Cardiac muscle cell (in vitro differentiated cells and primary cell): ENCODE measurements around the gene CRMP1. TPM values are rescaled to one million over a fixed set of nuclear protein-coding genes. Genes with fewer than 3 reads are reported as not detected.

ENCODE experiments used
- DNase-seq, 2 donors: peaks; one replicate each; pipeline versions ENCODE4 v3.0.0 to v3.0.0-alpha.2; 2010 to 2017; ENCODE audit warnings: low read depth in 1 of 2, low spot score in 1 of 2
- H3K27ac ChIP-seq: fragments of 200-600 bp; sonication (generic); 2 replicates; pipeline ENCODE4 v1.5.1; 2016
- H3K27me3 ChIP-seq: fragments of 200-600 bp; sonication (generic); 2 replicates; pipeline ENCODE4 v1.6.0; 2016; ENCODE audit warnings: control low read depth
- H3K36me3 ChIP-seq: fragments of 200-600 bp; sonication (generic); 2 replicates; pipeline ENCODE4 v1.5.1; 2016; ENCODE audit warnings: control low read depth
- H3K4me1 ChIP-seq: fragments of 200-600 bp; sonication (generic); 2 replicates; pipeline ENCODE4 v1.8.1; 2017; ENCODE audit warnings: low read depth, mild to moderate bottlenecking, mixed run types
- H3K4me3 ChIP-seq: fragments of 200-600 bp; sonication (generic); 2 replicates; pipeline ENCODE4 v1.5.1; 2016; ENCODE audit warnings: mild to moderate bottlenecking
- H3K9me3 ChIP-seq: fragments of 200-600 bp; sonication (generic); 2 replicates; pipeline ENCODE4 v1.5.1; 2017; ENCODE audit warnings: low read depth, mild to moderate bottlenecking, control low read depth
- polyA plus RNA-seq: library from polyadenylated mRNA; unstranded; fragments of >200 nt; fragmentation: Nextera tagmentation; extraction: Ambion mirVana; gene quantifications from 2 replicates; pipeline ENCODE4 v1.2.1, GENCODE V29; 2016
- total RNA-seq: library from RNA; depleted of rRNA; stranded (reverse); fragments of >200 nt; gene quantifications from 2 replicates; pipeline ENCODE4 v1.2.3, GENCODE V29; 2016
- TF ChIP-seq, protein P1 (sequence below): IDR thresholded peaks from 2 replicates; pipeline ENCODE4 v1.5.1; 2012; ENCODE audit warnings: low read depth, mild to moderate bottlenecking, low read length

The CRMP1 gene
- total and polyA plus RNA-seq, 2 experiments from 2014 or later, result 7.7 to 9.4 TPM

DNA sequence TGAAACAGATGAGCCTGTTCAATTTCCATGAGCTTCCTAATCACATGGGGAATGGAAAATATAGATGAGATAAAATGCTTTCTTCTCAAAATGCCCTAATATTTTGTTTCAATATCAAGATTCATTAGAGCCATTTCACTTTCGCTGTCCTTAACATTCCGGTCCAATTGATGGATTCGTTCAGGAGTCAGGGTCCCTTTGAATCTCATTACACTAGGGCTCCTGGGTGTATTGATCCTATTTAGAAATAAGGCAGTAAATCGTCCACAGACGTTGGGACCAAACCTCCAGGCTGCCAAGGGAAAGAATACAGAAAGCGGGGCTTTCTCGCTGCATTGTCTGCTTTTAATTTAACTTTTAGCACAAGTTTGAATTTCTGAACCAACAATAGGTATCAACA is 20.6 kb upstream of the CRMP1 start:
- H3K27me3 ChIP-seq, result no peaks in the 10 kb centered on the region
- TF ChIP-seq, protein P1, sequence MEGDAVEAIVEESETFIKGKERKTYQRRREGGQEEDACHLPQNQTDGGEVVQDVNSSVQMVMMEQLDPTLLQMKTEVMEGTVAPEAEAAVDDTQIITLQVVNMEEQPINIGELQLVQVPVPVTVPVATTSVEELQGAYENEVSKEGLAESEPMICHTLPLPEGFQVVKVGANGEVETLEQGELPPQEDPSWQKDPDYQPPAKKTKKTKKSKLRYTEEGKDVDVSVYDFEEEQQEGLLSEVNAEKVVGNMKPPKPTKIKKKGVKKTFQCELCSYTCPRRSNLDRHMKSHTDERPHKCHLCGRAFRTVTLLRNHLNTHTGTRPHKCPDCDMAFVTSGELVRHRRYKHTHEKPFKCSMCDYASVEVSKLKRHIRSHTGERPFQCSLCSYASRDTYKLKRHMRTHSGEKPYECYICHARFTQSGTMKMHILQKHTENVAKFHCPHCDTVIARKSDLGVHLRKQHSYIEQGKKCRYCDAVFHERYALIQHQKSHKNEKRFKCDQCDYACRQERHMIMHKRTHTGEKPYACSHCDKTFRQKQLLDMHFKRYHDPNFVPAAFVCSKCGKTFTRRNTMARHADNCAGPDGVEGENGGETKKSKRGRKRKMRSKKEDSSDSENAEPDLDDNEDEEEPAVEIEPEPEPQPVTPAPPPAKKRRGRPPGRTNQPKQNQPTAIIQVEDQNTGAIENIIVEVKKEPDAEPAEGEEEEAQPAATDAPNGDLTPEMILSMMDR, result no peak
- H3K4me1 ChIP-seq, result no peaks in the 10 kb centered on the region
- no peak overlapping the region for H3K27ac ChIP-seq
- H3K9me3 ChIP-seq, result no peaks in the 10 kb centered on the region
- DNase-seq, result no peak
- H3K4me3 ChIP-seq, result no peak overlapping the region
- no peaks in the 10 kb centered on the region for H3K36me3 ChIP-seq

DNA sequence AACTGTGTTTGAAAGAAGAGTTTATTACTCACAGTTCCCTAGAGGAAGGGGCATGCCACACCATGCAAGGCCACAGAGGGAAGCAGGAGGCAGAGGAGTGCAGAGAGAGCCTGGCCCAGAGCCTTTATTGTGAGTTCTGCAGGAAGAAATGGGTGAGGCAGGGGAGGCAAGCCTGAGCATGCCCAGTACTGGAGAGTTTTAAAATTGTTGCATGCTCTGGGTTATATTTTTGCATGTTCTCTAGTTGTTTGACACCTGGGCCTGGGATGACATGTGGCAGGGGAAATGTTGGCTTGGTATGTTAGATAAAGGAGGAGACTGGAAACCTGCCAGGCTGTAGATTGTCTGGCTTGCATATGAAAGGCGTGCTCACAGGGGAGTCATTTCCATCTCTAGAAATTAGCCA is 19.7 kb upstream of the CRMP1 start:
- Histone ChIP-seq H3K27ac (no peak overlapping the region), H3K27me3 (no peaks in the 10 kb centered on the region), H3K9me3 (no peaks in the 10 kb centered on the region), H3K36me3 (no peaks in the 10 kb centered on the region), H3K4me3 (no peak overlapping the region), H3K4me1 (no peaks in the 10 kb centered on the region)
- DNase-seq, result no peak
- TF ChIP-seq, protein P1, result no peak

DNA sequence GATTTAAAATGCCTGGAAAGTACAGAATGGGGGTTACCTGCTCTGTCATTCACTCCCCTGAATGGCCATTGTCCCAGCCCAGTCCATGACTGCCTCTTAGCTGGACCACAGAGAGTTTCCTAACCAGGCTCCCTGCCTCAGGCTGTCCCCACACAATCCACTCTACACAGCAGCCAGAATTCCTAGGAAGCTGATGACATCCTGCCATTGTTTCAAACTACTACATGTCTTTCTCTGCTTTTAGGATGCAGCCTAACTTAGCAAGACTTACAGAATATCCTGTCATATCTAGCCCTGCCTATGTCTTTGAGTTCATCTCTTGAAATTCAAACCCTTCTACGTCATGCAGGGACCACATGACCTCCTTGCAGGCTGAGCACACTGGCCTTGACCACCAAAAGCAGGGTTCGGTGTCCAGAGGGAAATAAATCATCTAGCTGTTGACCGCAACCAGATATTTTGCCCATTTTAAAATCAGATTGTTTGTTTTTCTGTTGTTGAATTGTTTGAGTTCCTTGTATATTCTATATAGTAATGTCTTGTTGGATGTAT is 16.1 kb upstream of the CRMP1 start:
- no peak for DNase-seq
- TF ChIP-seq, protein P1, result no peak
- H3K27me3 ChIP-seq, result peaks cover 24% of the 10 kb centered on the region

DNA sequence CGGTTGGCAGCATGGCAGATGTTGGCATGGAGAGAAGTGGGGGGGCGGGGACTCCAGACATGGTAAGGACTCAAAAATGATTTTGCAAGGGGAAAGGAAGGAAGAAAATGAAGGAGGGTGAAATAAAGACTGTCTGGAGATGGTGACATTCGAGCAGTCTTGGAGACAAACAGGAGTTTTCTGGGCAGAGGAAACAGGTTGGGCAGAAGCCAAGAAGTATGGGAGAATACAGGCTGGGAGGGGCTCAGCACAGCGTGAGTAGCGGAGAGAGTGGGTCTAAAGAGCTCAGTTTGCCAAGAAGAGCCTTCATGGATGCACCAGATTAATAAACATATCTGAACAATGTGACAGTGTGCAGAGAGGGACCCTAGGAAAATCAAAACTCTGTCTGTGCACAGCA is 13.3 kb upstream of the CRMP1 start:
- DNase-seq, result no peak
- Histone ChIP-seq H3K4me1 (no peaks in the 10 kb centered on the region), H3K27me3 (peaks cover 24% of the 10 kb centered on the region), H3K36me3 (no peaks in the 10 kb centered on the region), H3K4me3 (no peak overlapping the region), H3K27ac (no peak overlapping the region), H3K9me3 (no peaks in the 10 kb centered on the region)
- TF ChIP-seq, protein P1, result no peak

More for the DNA sequence above, 16.1 kb upstream of the CRMP1 start:
- no peaks in the 10 kb centered on the region for H3K36me3 ChIP-seq
- no peaks in the 10 kb centered on the region for H3K4me1 ChIP-seq
- H3K27ac ChIP-seq, result no peak overlapping the region
- no peak overlapping the region for H3K4me3 ChIP-seq
- no peaks in the 10 kb centered on the region for H3K9me3 ChIP-seq

DNA sequence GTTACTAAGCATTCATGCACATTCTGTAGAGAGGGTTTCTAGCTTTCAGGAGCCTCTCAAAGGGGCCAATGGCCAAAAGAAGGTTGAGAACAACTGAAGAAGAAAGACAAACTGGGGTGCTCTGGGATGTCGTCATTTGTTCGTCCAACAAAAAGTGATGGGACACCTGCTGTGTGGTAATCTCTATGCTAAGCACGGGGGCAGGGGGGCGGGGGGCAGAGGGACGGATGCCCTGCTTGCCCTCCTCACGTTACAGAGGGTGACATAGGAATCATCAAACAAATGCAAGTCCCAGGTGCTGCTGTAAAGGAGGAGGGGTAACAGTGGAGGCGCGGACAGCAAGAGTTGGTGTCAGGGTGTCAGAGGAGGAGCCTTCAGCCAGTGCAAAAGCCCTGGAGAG is 12.8 kb upstream of the CRMP1 start:
- no peaks in the 10 kb centered on the region for H3K9me3 ChIP-seq
- H3K4me3 ChIP-seq, result no peak overlapping the region
- peaks cover 24% of the 10 kb centered on the region for H3K27me3 ChIP-seq
- H3K4me1 ChIP-seq, result no peaks in the 10 kb centered on the region
- H3K36me3 ChIP-seq, result no peaks in the 10 kb centered on the region
- no peak overlapping the region for H3K27ac ChIP-seq
- TF ChIP-seq, protein P1, result no peak
- DNase-seq, result no peak
